NCI-H1092 (cell line): ENCODE measurements around the gene AARS2.
A peak's percentile ranks its signal among the peaks of the same experiment; 100 is the strongest.

ENCODE experiments used
- DNase-seq: peaks from one replicate; lab custom pipeline; 2025; lab: John Stamatoyannopoulos, UW

AARS2 gene

GRCh38 chr6:44275749-44276648, 37.1 kb downstream of the AARS2 start:
- DNase-seq: no peak

DNA sequence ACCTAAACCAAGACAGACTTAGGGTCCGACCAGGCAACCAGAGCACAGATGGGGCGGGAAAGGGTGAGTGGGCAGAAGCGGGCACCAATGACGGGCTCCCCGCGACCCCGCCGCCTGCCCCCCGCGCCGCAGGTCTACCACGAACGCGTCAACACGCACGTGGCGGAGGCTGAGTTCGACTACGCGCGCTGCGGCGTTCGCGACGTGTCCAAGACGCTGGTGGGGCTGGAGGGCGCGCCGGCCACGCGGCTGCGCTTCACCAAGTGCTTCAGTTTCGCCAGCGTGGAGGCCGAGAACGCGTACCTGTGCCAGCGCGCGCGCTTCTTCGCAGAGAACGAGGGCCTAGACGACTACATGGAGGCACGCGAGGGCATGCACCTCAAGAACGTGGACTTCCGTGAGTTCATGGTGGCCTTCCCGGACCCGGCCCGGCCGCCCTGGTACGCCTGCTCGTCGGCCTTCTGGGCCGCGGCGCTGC, 37.8 kb downstream of the AARS2 start:
- no peak for DNase-seq

GRCh38 chr6:44273617-44274016, 39.5 kb downstream of the AARS2 start:
- DNase-seq: no peak

DNA sequence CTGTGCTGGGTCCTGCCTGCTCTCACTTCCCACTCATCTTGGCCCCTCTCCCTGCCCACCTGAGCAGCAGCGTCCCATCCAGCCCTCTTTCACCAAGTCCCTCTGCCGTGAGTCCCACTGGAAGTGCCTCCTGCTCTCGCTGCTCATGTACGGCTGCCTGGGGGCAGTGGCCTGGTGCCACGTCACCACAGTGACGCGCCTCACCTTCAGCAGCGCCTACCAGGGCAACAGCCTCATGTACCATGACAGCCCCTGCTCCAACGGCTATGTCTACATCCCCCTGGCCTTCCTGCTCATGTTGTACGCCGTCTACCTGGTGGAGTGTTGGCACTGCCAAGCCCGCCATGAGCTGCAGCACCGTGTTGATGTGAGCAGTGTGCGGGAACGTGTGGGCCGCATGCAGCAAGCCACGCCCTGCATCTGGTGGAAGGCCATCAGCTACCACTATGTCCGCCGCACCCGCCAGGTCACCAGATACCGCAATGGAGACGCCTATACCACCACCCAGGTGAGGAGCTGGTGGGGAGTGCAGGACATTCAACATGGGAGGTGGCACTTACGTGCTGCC, 40.1 kb downstream of the AARS2 start:
- DNase-seq: no peak

- DNase-seq: no peak
Observed at GRCh38 chr6:44272529-44272928, 40.6 kb downstream of the AARS2 start.

DNA sequence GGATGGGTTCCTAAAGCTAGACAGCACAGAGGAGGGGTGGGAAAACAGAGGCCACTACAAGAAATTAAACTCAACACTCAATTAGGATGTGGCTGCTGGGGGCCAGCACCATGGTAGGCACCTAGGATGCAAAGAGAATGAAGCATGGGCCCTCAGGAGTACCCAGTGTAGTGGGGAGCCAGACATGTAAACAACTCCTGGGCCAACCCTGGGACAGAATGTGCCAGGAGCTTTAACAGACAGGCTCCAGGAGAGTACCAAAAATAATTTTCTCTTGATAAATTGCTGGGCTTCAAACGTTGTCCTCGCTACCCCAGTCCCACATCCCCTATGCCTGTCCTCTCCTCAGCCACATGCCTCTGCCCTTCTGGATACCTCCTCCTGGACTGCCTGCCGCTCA, 41.2 kb downstream of the AARS2 start:
- DNase-seq: no peak

DNA sequence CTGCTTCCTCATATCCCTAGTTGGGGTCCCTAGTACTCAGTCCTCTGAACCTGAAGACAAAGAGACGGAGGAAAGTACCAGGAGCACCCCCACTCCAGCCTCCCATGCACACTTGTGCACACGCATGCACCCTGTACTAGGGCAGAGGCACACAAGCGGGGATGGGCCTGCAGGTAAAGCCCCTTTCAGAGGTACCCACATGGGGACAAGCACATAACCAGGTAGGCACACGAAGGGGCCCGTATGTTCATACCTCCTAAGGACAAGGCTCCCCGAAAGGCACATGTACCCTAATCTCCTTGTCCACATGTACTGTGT, 41.8 kb downstream of the AARS2 start:
- no peak for DNase-seq

- DNase-seq: peak; percentile 52
Observed at GRCh38 chr6:44270526-44271405, 42.4 kb downstream of the AARS2 start.

DNA sequence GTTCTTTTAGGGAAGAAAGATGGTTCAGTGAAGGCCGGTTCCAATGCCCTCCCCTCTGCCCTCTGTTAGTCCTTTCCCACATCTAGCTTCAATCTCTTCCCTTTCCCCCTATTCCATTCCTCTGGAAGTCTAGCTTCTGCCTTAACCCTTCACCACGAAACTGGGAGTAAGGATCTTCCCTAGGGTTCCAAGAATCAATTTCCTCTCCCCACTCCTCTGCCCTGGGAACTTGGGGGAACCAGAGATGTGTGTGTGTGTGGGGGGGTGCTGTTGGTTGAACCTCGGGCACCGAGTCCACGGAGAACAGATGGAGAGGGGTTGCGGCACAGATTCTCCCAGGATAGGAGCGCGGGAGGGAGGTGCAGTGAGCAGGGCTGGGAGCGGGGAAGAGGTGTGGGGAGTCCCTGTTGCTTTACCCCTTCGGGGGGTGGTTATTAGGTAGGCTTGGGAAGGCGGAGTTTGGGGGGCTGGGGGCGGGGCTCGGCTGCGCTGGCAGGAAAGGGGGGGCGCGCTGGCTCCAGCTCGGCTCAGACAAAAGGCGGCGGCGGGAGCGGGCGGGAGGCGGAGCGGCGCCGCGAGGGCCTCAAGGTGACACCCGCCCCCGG, 43.1 kb downstream of the AARS2 start, which contains the start of gene TMEM151B:
TSS of gene TMEM151B (plus strand) at position 530 of the 605 bp plus-strand sequence. CDS start 293 bp downstream, outside the sequence.
- DNase-seq: peak; percentile 11

GRCh38 chr6:44269178-44269920, 43.8 kb downstream of the AARS2 start:
- no peak for DNase-seq

- peak; percentile 40 for DNase-seq
Observed at GRCh38 chr6:44268095-44268628, 45.0 kb downstream of the AARS2 start.

GRCh38 chr6:44267252-44267651, 45.9 kb downstream of the AARS2 start:
- DNase-seq: no peak

DNA sequence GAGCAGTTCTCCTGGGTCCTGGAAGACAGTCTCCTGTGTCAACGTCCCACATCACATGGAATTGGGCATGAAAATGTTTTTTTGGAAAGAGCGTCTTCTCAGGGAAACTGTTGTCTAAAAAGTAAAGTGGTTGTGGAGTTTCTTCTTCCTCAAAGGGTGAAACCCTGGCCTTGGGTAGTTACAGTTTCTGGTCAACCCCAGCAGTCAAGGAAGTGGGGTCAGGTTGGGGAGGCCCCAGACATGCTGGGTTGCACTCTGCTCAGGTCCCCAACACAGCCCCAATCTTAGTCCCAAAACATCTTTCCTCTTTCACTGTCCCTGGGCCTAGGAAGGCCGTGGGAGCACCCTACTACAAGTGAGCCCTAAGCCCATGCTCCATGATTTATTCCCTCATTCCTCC, 46.8 kb downstream of the AARS2 start:
- DNase-seq: no peak

GRCh38 chr6:44265722-44266233, 47.4 kb downstream of the AARS2 start:
- no peak for DNase-seq

DNA sequence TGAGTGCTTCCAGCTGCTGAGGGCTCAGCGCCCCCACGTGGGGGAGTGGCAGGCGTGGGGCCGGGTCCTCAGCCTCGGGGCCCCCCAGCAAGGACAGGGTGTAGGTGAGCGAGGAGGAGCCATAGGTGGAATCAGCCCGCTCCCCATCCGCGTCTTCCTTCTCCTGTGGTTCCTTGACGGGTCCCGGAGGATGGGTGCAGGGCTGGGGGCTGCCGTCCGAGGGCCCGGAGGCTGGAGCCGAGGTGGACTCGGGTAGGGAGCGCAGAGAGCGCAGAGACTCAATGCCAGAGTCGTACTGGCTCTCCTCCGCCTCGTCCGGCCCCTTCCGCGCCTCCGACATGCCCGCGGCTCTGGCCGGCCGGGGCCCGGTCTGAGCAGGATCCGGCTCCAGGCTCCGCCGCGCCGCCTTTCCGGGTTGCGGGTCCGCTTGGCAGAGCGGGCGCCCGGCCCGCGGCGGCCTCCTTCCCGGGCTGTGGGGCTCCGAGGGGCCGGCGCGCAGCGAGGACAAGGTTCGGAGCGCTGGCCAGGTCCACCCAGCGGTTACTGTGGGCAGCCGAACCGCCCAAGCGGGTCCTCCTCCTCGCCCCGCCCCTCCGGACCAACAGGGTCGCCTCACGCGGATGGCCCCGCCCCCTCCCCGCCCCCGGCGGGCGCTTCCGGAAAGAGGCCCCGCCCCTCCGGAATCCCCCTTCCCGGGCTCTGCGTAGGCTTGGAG, 48.0 kb downstream of the AARS2 start, which contains the start of gene NFKBIE:
TSS of gene NFKBIE (minus strand) at position 545 of the 715 bp plus-strand sequence. CDS start at position 340, 205 bp downstream.
- DNase-seq: peak; percentile 93

DNA sequence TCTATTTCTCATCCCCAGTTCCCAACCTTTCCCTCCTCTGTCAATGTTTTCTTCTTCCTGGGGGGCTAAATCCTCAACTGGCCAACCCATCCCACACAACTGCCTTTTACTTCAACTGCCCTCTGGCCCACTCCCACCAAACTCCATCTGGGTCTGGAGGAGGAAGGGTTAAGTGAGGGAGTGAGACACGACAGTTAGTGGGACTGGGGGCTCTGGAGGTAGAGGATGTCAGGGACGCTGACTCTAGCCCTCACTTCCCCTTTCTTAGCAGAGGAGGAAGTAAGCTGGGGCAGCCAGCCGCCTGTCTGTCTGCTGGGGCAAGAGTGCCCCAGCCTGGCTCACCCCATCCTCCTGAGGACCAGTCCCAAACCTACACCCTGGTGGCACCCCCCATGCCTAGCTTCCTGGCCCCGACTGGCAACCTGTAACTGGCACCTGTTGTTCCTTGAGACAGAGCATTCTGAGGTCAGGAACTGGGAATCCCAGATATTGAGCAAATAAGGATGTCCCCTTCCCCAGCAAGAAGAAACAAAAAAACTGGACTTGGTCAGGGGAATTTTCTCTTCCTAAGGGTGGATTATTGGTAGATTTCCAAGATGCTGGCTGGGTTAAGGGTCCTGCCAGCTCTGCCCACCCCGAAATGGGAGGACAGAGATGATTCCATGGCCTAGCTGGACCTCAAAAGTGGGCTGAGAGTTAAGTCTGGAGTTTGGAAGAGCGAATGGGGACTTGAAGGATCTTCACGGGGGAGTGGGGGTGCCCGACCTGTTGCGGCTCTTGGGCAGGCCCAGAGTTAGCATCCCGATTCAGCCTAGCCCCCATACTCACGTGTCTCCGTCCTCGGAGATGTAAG, 48.8 kb downstream of the AARS2 start:
- no peak for DNase-seq

GRCh38 chr6:44263354-44264100, 49.6 kb downstream of the AARS2 start:
- no peak for DNase-seq
